Stimulated activated naive CD8-positive, alpha-beta T cell treated with anti-CD3 and anti-CD28 coated beads, Interleukin-15, Interleukin-2, amounts not matched to agents 100 U/mL and 50 U/mL, for 24 hours (primary cell): ENCODE data around the gene HKDC1.
"Not testable (repeated sequence)": the region's sequence is repeated elsewhere in the genome, so short reads cannot be mapped to it uniquely, and the experiment has no call there.

Experiments used
- ATAC-seq: fragments of 150-1000 bp; cut with Tn5 transposase; one replicate; pipeline ENCODE4 v1.10.0; 2021
- DNase-seq: peaks from one replicate; pipeline ENCODE4 v3.0.0; 2021

The HKDC1 gene, protein sequence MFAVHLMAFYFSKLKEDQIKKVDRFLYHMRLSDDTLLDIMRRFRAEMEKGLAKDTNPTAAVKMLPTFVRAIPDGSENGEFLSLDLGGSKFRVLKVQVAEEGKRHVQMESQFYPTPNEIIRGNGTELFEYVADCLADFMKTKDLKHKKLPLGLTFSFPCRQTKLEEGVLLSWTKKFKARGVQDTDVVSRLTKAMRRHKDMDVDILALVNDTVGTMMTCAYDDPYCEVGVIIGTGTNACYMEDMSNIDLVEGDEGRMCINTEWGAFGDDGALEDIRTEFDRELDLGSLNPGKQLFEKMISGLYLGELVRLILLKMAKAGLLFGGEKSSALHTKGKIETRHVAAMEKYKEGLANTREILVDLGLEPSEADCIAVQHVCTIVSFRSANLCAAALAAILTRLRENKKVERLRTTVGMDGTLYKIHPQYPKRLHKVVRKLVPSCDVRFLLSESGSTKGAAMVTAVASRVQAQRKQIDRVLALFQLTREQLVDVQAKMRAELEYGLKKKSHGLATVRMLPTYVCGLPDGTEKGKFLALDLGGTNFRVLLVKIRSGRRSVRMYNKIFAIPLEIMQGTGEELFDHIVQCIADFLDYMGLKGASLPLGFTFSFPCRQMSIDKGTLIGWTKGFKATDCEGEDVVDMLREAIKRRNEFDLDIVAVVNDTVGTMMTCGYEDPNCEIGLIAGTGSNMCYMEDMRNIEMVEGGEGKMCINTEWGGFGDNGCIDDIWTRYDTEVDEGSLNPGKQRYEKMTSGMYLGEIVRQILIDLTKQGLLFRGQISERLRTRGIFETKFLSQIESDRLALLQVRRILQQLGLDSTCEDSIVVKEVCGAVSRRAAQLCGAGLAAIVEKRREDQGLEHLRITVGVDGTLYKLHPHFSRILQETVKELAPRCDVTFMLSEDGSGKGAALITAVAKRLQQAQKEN

GRCh38 chr10:69220041-69220451 lies at the start of gene HKDC1:
TSS of gene HKDC1 (plus strand) at chr10:69220332. CDS start at chr10:69220436, 104 bp downstream.
- ATAC-seq, result no peak
- DNase-seq, result no peak

GRCh38 chr10:69172241-69172982 lies 47.7 kb upstream of the HKDC1 start:
- DNase-seq (no peak), ATAC-seq (no peak)

DNA sequence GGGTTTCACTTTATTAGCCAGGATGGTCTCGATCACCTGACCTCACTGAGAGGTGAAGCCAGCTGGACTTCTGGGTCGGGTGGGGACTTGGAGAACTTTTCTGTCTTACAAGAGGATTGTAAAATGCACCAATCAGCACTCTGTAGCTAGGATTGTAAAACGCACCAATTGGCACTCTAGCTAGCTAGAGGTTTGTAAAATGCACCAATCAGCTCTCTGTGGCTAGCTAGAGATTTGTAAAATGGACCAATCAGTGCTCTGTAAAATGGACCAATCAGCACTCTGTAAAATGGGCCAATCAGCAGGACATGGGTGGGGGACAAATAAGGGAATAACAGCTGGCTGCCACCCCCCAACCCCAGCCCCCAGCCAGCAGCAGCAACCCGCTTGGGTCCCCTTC lies 44.8 kb upstream of the HKDC1 start:
- not testable (repeated sequence) for DNase-seq, ATAC-seq

DNA sequence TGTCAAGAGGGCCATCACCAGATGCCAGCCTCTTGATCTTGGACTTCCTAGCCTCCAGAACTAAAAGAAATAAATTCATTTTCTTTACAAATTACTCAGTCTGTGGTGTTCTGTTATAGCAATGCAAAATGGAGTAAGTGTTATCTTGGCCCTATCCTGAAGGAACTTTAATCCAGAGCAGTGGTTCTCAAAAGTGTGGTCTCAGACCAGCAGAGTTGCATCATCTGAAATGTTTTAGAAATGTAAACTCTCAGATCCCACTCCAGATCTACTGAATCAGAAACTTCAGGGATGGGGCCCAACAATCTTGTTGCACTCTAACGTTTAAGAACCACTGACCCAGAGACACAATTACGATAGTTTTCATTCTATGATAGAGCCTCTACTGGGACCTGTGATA lies 43.3 kb upstream of the HKDC1 start:
- no peak for ATAC-seq
- DNase-seq, result no peak

DNA sequence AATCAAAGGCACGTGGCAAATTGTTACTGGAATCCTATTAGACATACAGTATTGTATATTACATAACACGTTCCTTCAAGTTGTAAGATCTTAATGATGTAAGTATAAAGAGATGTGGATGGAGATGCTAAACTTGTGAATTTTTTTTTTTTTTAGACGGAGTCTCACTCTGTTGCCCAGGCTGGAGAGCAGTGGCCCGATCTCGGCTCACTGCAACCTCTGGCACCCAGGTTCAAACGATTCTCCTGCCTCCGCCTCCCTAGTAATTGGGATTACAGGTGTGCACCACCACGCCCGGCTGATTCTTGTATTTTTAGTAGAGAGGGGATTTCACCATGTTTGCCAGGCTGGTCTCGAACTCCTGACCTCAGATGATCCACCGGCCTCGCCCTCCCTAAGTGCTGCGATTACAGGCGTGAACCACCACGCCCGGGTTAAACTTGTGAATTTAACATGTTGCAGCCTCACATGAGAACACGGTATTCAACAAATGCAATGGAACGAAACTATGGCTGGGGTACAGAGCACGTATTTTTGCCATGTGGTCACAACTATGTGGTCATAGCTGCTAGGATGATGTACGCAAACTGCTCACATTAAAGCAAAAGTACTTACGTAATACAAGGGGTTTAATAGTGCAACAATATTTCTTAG lies 40.9 kb upstream of the HKDC1 start:
- DNase-seq (peak; percentile 23), ATAC-seq (peak; percentile 16)

DNA sequence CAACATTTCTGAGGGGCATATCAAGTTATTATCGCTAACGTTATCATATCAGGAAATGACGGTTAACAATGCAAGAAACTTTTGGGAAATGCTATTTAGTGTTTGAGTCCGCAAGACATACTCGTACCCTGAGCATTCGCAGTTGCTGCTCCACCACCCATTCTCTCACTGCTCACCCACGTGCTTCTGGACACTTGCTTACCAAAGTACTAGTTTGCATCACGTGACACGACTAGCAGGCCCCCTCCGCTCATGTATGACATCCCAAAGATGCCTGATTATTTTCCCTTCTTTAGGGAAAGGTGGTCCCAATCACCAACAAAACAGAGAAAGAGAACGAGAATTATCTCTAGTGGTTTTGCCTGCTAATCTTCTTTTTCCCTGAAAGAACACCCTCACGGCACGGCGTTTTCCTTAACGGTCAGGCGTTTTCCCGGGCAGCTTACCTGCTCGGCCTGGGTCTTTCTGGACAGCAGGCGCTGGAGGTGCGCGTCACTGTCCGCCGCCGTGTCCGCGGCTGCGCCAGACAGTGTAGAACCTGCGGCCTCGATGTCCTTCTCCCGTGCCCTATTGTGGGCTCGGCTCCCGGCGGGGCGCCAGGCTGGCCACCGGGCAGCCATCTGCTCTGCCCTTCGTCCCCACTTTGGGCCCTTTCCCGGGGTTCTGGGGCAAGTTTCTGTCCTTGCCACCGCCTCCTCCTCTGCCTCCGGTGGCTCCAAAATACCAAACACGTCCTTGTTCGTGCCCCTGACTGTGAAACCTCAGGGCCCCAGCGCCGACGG lies 40.2 kb upstream of the HKDC1 start, which contains the start of gene SUPV3L1:
Gene SUPV3L1 (plus strand): TSS at position 492 of the 782 bp plus-strand sequence. CDS start 58 bp downstream, at position 550.
- ATAC-seq (peak; percentile 82), DNase-seq (peak; percentile 90)

GRCh38 chr10:69180525-69181204 lies 39.5 kb upstream of the HKDC1 start:
- DNase-seq (peak; percentile 19), ATAC-seq (peak; percentile 47)

- DNase-seq (no peak), ATAC-seq (no peak)
Observed at GRCh38 chr10:69181433-69181832, 38.7 kb upstream of the HKDC1 start.

GRCh38 chr10:69182005-69182404 lies 38.1 kb upstream of the HKDC1 start:
- DNase-seq (no peak), ATAC-seq (no peak)

DNA sequence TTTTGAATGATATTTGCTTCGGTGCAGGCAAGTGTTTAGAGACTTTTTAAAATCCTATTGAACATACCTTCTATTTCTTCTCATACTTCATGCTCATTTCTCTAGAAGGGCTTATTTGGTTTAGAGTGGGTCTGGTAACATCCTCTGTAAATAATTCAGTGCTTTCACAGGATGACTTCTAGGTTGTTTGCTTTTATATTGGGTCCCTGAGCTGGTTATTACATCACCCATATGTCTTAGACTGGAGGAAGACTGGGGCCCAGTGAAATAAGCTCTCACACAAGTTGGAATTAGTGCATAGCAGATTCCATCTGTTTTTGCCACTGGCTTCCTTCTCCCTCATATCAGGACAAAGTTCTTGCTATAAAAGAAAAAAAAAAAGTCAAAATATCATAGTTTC lies 33.6 kb upstream of the HKDC1 start:
- DNase-seq, result no peak
- no peak for ATAC-seq

- DNase-seq (no peak), ATAC-seq (no peak)
Observed at GRCh38 chr10:69201045-69201444, 19.1 kb upstream of the HKDC1 start.

GRCh38 chr10:69202332-69202731 lies 17.8 kb upstream of the HKDC1 start:
- ATAC-seq (peak; percentile 44), DNase-seq (no peak)

GRCh38 chr10:69208761-69209160 lies 11.4 kb upstream of the HKDC1 start:
- DNase-seq (no peak), ATAC-seq (no peak)

GRCh38 chr10:69209787-69210484 lies 10.2 kb upstream of the HKDC1 start:
- ATAC-seq, result peak; percentile 60
- DNase-seq, result no peak

- ATAC-seq, result no peak
- no peak for DNase-seq
Observed at GRCh38 chr10:69211104-69211503, 9.0 kb upstream of the HKDC1 start.

DNA sequence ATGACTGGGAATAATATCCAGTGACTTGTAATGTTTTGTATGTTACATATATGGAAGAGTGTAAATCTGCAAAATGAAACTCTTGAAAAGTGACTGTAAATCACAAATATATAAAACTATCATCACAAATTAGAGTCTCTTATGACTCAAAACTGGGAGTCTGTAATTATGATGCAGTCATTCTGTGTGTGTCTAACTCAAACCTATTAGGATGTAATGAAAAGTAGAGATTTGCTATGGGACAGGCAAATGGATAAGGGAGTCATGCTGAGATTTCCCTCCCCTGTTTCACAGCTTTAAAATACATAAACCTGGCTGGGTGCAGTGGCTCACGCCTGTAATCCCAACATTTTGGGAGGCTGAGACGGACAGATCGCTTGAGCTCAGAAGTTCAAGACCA lies 8.6 kb upstream of the HKDC1 start:
- DNase-seq (no peak), ATAC-seq (no peak)

DNA sequence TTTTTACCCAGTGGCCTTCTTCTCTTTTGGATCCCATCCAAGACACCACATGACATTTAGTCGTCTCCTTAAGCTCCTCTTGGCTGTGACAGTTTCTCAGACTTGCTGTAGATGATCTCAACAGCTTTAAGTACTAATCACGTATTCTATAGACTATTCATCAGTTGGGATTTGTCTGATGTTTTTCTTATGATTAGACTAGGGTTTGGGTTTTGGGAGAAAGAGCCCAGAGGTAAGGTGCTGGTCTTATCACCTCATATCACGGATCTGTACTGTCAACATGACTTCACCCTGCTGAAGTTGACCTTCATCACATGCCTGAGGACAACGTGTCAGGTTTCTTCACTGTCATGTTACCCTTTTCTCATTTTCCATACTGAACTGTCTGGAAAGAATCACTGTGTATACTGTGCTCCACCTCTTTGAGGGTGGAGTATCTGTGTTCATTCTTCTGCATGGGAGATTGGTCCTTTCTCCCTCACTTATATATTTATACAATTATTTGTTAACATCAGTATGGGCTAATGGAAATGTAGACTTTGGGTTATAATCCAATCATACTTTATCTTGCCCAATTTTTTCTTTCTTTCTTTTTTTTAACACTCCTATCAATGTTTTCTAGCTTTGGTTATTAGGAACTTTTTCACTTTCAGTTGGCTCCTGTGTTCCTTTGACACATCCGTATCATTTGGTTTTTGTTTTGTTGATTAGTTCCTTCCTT lies 6.4 kb upstream of the HKDC1 start:
- DNase-seq (no peak), ATAC-seq (peak; percentile 47)

GRCh38 chr10:69214666-69215131 lies 5.4 kb upstream of the HKDC1 start:
- no peak for DNase-seq
- no peak for ATAC-seq
